Kidney tubule cell (primary cell): ENCODE results near the gene PALLD.
A peak's percentile ranks its signal among the peaks of the same experiment; 100 is the strongest.

Experiments used
- DNase-seq: peaks from one replicate; pipeline ENCODE4 v3.0.0-alpha.2; 2018; ENCODE audit warnings: low spot score

The PALLD gene

DNA sequence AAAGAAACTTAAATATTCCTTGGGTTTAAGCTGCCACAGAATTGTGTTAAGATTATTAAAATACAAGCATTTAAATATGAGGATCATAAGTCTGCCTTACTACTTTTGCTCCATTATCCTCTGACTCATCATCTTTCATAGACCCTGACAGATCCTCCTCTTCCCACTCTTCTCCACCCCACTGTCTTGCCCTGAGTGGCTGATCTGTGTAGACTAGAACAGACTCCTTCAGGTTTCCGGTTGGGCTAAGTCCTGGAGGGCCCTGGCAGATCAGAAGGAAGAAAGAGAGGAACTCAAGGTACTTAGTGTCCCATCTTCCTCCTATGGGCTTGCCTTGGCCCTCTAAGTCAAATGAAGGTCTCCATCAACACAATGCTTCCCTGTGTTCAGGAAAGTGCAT is 30.7 kb downstream of the PALLD start:
- no peak for DNase-seq

DNA sequence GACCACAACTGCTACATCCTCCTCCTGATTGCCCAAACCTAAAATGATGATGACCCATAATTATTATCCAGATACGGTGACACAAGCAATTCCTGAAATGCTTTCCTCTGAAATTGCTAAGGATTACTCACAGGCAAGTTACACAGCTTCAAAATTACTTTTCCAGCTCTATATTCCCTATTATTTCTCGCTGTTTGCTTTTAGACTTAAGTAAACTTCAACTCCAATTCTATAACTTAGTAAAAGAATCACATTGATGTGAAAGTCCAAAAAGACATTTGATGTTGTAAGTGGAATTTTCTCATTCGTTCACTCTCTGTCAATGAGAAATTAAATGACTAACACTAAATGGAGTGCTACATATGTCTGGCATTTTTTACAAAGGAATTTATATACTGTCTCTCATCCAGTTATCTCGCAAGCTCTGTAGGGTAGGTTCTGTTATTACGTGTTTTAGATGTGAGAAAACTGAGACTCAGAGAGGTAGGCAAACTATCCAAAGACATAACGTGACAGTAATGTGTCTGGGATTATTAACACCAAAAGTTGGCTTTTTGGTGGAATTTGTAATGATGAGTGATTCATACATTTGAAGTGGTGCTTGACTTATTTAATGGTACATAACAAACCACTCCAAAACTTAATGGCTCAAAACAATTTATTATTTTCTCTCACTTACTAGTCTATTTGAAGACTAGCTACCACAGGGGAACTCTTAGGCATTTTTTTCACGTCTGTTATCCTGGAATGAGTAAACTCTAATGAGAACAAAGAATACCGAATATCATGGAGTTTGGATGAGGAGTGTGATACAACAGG is 31.5 kb downstream of the PALLD start:
- peak; percentile 78 for DNase-seq

DNA sequence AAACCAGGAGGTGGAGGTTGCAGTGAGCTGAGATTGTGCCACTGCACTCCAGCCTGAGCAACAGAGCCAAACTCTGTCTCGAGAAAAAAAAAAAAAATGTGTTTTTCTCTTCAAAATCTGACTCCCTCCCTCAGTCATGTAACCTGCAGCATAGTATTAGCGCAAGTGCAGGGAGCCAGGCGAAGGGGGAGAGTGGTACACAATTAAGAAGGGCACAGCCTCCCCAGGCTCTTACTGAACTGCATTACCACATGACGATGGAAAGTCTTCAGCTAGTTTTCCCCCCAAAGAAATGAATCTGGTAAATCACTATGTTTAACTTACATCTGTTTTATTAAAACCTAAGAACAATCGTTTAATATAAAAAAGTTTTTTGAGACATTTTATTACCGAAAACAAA is 32.4 kb downstream of the PALLD start:
- no peak for DNase-seq

DNA sequence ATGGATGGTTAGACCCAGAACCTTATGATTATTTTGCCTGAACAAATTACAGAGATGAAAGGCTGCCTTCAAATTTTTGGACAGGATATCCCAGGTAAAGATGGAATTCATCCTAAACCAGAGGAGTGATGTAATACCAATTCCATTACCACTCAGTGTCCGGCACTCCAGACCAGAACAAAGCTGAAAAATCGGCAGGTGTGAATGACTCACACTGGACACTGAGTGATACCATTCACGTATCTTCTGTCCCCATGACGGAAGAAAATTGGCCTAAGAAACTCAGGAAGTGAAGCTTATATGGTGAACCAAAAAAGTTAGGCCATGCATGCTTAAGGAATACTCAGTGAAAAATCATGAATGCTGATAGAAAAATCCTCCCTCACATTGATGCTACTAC is 34.5 kb downstream of the PALLD start:
- peak; percentile 28 for DNase-seq

DNA sequence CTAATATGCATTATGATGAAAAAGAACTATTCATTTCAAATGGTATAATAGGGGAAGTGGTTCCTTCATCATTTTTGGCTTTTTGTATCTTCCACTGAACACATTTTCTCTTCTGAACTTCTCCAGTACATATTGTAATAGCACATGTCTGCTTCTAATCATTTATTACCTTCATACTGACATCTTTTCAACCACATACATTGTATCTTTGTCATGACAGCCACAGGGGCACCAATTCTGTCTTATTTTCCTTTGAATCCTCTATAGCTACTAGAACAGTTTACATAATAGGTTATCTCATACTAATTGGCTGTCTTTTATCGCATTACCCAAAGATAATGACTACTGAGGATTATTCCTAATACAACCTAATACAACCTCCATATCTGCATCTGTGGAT is 37.7 kb downstream of the PALLD start:
- no peak for DNase-seq

DNA sequence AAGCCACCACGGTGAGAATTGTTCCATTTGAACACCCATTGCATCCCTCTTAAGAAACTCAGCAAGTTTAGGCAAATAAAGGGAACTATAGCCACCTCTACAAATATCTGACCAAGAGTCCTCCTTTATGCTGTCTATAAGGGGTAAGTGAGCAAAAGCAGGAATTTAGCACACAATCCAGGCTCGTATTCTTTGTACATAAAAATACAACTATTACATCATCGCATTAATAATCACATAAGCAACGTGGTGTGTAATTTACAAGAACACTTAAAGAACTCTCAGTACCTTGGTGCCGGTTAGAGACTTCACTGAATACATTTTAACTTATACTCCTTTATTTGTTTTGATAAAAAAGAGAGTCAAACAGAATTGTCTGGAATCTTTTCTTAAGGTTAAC is 38.8 kb downstream of the PALLD start:
- DNase-seq, result no peak

DNA sequence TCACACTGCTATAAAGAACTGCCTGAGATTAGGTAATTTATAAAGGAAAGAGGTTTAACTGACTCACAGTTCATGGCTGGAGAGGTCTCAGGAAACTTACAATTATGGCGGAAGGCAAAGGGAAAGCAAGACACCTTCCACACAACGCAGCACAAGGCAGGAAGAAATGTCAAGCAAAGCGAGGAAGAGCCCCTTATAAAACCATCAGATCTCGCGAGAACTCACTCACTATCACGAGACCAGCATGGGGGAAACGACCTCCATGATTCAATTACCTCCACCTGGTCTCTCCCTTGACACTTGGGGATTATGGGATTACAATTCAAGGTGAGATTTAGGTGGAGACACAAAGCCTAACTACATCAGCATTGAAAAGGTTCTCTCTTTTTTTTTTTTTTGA is 39.6 kb downstream of the PALLD start:
- DNase-seq, result no peak

DNA sequence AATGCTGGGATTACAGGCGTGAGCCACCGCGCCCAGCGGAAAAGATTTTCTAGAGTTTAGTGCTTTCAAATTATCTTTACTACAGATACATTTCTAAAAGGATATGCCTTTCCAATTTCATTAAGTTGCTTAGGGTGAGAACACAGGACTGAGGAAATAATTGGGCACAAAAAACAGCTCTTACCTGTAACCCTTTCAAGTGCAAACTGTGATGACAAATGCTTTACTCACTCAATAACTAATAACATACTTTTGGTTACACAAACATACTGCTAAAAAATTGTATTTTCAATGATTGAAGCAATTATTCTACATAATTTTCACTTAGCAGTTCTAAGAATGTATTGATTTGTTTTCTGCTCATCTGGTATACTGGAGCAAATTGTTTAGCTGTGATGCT is 40.2 kb downstream of the PALLD start:
- no peak for DNase-seq

DNA sequence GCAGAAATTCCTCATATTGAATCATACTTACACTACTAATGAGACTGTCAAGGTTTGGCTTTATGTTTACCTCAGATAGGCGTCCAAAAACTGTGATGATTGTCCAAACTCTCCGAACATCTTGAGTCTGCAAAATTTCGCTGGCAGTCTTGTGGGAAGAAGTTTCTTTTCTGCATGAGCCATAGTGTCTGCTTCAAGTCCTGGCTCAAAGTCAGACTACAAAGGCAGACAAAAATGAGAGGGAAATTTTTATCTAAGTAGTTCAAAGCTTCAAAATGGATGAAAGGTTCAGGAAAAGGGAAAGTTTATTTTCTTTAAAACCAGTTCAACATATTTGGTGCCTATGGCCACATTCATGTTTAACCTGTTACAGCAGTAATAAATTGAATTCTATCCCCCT is 40.7 kb downstream of the PALLD start:
- DNase-seq, result no peak

DNA sequence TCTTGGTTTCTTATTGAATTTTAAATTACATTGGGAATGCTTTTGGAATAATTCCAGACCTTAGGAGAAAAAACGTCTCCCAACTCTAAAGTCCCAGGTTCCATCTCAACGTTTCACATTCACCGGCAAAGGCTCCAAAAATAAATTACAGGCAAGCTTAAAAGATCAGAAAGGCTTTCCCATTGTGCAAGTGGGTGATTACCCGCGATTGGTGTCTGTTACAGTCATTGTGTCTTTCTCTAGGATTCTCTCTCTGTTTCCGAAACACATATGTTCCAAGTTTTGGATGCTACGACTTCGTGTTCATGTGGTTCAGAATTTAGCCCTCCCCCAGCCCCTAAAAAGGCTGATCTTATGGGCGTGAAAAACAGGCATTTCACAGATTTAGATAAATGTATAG is 41.8 kb downstream of the PALLD start:
- no peak for DNase-seq

DNA sequence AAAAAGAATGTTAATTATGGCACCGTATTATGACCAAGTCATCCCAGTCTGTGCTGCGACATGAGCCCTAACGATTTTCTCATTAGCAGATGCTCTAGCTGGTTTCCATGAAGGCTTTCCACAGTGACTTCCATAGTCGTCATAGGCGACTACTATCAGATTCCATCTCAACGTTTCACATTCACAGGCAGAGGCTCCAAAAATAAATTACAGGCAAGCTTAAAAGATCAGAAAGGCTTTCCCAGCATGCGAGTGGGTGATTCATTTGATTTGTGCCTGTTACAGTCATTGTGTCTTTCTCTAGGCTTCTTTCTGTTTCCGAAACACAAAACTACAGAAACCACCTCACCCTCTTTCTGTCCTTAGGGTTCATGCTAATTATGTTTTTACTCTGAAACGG is 43.2 kb downstream of the PALLD start:
- no peak for DNase-seq

DNA sequence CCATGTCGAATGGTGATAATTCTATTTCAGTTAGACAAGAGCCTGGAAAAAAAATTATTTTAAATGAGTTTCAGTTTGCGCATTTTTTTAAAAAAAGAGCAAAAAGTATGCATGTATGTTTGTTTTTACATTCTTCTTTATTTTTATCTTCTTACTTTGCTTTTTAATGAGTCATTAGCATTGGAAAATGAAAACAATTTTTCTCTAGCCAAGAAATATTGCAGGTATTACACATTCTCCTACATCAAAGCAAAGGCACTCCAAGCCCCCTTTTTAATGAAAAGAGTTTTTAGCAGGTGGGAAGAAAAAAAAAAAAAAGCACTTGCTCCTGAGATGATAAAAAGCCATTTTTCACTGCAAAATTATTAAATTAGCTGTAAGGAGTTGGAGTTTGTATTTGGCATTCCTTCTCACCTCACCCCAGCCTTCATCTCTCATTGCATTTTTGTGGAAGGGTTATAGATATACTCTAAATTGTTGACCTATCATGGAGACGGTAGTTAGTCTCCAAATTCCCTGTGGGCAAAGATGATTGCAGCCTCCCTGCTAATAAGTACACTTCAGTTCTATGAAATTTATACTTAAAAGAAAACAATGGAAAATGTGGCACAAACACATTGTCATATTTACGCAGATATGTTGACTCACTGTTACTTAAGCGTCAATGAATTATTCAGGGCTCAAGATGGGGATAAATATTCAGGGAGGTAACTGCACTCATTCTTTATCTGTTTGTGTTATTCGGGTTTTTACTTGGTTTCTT is 43.8 kb downstream of the PALLD start:
- no peak for DNase-seq

DNA sequence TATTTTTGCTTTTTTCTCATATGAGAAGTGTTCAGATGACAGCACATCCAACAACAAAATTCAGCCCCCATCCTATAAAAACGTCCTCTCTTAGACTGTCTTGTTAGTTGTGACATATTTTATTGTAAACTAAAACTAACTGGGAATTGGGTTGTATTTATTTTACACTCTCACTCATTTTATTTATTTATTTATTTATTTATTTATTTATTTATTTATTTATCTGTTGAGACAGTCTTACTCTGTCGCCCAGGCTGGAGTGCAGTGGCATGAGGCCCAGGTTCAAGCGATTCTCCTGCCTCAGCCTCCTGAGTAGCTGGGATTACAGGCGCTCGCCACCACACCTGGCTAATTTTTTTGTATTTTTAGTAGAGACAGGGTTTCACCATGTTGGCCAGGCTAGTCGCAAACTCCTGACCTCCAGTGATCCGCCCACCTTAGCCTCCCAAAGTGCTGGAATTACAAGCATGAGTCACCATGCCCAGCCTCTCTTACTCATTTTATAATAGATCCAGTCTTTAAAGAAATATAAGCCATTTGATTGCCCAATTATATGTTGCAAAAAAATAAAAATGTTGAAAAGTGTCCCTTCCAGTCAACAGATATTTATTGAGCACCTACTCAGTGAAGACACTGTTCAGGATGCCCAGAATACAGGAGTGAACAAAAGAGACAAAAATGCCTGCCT is 44.6 kb downstream of the PALLD start:
- DNase-seq, result peak; percentile 66

DNA sequence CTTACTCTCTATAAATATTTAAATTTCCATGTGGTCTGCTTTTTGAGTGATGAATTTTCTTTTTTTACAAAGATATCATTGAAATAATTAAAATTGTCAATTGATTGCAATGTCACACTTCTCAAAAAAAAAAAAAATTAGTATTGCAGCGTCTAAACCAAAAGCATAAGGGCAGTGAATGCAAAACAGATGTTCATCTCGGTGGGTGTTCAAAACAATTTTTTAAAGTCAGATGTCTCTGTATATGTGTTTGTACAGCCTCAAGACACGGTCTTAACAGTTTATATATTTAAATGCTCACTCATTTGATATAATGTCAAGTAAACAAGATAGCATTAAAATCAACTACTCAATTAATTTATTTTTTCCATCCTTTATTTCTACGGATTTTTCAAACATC is 52.3 kb downstream of the PALLD start:
- no peak for DNase-seq

DNA sequence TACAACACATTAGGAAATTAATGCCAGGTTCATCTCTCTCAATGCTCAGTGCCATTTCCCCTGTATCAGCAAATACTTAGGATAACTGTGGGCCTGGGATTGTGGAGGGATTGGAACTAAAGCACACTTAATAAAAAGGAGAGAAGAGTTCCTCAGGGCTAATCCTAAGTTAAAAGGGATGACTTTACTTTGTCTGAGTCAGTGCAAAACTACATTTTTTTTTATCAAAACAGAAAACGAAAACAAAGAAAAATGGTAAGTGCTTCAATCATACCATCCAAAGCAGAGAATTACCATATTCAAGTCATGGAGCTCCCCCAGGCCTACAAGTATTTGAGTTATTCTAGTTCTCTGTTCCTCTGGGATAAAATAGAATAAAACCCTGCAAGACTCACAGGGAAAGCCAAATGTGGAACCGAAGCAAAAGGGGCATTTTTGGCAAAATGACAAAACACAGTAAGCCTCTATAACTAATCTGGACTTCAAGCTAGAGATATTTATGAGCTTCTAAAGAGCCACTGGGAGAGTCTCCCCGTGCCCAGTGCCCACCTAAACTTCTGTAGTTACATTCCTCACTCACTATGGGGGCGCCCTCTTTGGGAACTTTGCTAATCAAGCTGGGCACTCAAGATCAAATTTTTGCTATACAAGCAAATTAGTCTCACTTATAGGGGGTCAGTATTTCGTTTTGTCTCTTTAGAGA is 53.4 kb downstream of the PALLD start:
- DNase-seq, result no peak

DNA sequence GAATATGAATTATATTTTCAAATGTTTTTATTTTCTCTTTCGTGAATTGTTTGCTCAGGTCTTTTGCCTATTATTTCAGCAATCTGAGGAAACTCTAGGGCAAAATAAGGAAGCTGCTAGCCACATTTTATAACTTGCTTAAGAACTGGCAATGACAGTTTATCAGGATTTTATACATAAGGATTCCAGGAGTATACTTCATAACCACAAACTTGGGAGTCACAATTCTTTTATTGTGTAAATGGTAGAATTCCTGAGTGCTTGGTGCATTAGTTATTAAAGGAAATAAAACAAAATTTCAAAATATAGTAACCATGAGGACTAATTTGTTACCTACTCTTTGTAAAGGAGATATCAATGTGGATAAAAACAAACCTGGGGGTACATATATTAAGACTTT is 54.4 kb downstream of the PALLD start:
- peak; percentile 77 for DNase-seq

DNA sequence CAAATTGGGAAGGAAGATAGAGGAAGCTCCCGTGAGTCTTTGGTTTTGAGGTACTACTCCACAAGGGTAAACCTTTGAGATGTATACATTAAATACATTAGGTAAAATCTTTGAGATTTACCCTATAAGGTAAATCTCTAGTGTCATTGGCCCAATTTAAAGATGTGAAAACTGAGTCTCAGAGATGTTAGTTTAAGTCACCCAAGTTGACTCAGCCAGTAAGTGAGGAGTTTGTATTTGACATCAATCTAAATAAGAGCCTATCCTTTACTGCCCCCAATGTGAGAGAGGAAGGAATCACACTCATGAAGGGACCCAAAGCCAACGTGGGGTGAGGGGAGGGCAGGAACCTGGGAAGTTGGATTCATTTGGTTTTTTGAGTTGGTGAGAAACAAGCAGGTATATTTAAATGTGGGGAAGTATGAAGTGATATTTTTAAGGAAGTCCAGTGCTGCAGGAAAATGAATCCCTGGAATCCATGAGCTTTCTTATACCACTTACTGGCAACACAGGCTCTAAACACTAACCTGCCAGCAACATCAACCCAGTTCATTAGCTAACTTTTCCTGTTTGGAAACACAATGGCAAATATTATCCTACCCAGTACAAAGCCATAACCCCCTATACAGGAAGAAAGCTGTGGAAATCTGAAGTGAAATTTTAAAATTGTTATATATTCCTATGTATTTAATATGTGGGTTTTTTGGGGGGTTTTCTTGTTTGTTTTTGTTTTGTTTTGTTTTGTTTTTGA is 55.3 kb downstream of the PALLD start:
- DNase-seq, result peak; percentile 30

DNA sequence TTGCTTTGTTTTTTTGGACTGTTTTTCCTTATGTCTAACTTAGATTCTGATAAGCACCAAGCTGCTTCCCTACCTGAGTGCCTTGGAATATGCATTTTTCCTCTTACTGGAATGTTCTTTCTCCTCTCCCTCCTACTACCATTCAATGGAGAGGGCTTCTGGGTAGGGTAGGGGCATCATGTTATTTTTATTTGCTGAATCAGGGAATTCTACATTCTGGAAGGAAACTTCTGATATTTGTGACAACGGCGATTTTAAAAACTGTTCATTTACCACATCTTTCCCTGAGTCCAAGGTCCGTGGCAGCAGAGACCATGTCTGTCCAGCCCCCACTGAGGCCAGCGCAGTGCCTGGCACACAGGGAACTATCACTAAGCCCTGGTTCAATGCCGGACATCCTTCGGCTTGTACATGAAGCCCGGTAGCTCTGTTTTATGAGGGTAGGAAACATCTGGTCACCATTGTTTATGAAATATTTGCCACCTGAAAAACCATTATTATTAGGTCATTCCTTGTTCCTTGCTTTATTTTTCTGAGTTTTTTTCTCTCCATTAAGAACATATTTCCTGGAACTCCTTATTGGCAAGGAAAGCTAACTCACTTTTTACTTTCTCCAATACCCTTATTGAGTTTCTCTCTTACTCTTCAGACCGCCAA is 57.0 kb downstream of the PALLD start:
- no peak for DNase-seq

DNA sequence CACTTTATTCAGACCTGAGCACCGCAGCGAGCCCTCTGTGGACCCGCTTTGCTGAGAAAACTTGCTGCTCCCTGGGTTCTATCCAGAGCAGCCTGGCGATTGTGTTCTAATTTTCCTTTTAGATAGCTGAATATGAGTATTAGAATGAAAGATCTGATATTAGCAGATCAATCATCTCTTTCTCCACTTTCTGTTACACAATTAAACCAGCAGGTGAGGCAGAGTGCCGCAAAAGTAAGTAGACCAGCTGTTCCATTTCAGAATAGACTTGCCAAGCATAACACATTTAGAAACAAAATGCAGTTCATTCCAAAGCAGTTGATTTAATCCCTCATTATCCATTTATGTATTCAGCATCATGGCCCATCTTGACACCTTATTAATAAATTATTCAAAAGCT is 58.6 kb downstream of the PALLD start:
- no peak for DNase-seq

DNA sequence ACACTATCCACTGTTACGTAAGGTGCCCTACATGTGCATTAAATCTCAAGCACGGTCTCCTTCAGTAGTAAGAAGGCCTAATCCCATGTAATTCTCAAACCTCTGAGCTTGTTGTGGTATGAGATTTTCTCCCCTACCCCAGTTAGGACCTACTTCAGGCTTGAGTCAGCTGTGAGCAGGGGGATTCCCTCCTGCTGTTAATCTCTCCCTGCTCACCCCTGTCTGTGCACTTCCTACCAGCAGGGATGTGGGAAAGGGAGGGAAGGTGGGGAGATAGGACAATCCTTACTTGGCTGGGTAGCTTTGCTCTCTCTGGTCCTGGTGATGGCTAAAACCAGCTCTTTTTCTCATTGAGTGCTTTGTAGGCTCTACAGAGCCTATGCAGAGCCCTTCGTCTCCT is 60.8 kb downstream of the PALLD start:
- DNase-seq, result peak; percentile 42

DNA sequence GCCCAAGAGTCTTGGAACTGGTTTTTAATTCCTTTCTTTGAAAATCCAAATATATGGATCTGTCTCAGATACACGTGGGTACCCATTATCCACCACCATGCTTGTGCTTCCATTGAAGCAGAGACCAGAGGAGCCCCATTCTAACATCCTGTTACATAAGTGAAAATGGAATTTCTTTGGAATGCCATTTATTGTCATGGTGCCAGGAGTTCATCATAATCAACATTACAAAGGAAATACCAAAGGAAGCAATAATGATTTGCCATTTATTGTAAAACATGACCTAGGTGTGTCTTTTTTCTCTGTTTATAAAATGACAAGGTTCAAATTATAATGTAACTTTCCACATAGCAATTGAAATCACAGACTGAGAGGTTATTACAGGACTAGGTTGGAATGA is 61.7 kb downstream of the PALLD start:
- peak; percentile 88 for DNase-seq
